ENCODE data around the gene C2CD4C.
"Not testable (repeated sequence)": the region's sequence is repeated elsewhere in the genome, so short reads cannot be mapped to it uniquely, and the experiment has no call there.

C2CD4C gene

DNA sequence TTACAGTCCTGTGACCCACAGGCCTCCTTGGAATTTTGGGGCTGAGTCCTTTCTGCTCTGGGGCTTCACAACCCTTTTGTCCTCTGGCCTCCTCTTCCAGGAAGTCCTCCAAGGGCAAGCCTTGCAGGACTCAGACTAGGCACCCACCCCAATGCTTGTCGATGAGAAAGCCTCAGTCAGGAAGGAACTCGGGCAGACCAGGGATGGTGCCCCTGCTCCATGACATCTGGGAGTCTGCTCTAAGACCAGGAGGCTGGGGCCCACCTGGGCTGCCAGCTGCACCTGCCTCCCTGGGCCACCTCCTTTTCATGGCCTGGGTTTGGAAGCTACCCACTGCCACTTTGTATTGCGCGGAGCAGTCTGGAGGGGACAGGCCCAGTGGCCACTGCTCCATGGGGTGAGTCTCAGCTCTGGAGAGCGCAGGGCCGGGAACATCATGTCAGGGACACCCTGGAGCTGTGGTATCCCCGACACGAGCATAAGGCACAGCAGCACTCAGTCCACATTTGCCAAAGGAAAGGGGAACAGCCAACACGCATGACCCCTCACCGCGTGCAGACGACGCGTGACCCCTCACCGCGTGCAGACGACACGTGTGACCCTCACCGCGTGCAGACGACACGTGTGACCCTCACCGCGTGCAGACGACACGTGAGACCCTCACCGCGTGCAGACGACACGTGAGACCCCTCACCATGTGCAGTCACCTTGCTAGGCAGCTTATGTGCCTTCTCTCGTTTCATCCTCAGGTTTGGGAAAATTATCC is 10.8 kb downstream of the C2CD4C start:
- DNase-seq, result no peak

DNA sequence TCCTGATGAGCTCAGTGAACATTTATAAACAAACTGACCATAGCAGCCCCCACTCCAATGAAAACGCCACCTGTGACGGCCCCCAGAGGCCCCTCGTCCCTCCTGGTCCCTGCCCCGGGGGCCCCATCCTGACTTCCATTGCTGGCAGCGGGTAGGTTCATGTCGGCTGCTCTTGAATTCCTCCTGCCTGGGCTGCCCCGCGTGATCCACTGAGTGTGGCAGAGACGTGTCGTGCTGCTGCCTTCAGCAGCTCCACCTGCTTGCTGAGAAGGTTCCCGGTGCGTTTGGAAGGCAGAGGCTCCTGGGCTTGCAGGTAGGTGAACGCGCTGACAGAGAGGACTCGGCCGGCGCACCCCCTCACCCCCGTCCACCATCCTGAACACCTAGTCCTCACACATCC is 11.6 kb downstream of the C2CD4C start:
- DNase-seq, result no peak

DNA sequence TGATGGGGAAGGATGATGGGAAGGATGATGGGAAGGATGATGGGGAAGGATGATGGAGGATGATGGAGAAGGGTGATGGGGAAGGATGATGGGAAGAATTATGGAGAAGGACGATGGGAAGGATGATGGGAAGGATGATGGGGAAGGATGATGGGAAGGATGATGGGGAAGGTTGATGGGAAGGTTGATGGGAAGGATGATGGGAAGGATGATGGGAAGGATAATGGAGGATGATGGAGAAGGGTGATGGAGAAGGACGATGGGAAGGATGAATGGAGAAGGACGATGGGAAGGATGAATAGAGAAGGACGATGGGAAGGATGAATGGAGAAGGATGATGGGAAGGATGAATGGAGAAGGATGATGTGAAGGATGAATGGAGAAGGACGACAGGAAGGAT is 13.5 kb downstream of the C2CD4C start:
- no peak for DNase-seq

DNA sequence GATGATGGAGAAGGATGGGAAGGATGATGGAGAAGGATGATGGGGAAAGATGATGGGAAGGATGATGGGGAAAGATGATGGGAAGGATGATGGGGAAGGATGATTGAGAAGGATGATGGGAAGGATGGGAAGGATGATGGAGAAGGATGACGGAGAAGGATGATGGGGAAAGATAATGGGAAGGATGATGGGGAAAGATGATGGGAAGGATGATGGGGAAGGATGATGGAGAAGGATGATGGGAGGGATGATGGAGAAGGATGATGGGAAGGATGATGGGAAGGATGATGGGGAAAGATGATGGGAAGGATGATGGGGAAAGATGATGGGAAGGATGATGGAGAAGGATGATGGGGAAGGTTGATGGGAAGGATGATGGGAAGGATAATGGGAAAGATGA is 14.1 kb downstream of the C2CD4C start:
- DNase-seq, result not testable (repeated sequence)

DNA sequence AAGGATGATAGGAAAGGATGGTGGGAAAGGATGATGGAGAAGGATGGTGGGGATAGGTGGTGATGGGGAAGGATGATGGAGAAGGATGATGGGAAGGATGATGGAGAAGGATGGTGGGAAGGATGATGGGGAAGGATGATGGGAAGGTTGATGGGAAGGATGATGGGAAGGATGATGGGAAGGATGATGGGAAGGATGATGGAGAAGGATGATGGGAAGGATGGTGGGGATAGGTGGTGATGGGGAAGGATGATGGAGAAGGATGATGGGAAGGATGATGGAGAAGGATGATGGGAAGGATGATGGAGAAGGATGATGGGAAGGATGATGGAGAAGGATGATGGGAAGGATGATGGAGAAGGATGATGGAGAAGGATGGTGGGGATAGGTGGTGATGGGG is 15.4 kb downstream of the C2CD4C start:
- DNase-seq, result not testable (repeated sequence)

DNA sequence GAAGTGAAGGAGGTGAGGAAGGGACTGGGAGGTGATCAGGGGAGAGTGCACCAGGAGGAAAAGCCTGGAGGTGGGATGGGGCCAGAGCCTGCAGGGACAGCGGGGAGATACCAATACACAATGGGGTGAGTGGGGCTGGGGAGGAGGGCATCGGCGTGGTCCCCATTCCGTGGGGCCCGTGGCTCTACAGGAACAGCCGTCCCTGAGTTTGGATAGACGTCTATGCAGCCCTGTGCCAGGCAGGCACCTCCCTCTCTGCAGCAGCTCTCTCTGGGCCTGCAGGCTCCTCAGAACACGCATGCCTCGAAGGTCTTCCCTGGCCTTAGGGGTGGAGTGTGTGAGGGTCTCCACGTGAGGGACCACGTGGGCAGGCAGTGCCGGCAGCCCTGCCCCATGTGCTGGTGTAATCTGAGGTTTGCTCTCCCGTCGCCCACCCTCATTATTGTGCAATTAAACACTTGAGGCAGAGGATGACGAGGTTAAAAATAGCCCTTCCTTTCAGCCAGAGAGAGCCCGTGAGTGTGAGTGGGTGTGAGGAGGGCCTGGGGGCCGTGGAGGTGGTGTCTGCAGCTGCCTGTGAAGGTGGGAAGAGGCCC is 16.5 kb downstream of the C2CD4C start:
- DNase-seq, result no peak

DNA sequence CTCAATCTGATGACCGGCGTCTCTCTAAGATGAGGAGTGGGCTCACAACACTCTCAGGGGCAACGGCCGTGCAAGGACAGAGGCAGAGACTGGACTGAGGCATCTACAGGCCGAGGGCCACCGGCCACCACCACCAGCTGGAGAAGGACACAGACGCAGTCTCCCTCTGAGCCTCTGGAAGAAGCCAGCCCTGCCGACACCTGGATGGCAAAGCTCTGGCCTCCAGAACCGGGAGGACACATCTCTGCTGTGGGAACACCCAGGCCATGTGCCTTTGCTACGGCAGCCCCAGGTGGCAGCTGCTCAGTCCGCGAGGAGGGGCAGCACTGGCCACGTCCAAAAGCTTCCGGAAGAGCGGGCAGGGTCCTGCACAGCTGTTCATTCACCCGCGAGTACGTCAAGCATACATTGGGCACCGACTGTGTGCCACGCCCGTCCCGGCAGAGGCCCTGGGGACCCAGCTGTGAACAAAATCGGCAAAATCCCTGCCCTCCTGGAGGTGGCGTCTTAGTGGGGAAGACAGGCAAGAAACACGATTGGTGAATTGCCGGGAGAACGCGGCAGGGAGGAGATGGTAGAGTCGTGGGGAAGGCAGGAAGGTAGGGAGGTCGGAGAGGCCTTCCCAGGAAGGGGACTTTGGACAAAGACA is 17.1 kb downstream of the C2CD4C start:
- DNase-seq, result no peak

DNA sequence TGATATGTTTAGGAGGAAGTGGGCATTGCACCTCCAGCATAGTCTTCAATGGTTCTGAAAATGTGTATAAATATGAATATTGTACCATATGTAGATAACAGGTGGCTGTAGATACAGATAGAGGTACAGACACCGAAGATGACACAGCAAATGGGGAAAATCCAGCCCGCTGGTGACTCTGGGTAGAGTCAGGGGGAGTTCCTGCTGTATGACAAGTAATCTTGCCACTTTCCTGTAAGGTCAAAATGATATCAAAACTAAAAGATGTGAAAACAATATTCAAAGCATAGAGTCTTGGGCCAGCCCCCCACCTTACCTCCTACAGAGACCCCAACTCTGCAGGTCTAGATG is 17.8 kb downstream of the C2CD4C start:
- no peak for DNase-seq

DNA sequence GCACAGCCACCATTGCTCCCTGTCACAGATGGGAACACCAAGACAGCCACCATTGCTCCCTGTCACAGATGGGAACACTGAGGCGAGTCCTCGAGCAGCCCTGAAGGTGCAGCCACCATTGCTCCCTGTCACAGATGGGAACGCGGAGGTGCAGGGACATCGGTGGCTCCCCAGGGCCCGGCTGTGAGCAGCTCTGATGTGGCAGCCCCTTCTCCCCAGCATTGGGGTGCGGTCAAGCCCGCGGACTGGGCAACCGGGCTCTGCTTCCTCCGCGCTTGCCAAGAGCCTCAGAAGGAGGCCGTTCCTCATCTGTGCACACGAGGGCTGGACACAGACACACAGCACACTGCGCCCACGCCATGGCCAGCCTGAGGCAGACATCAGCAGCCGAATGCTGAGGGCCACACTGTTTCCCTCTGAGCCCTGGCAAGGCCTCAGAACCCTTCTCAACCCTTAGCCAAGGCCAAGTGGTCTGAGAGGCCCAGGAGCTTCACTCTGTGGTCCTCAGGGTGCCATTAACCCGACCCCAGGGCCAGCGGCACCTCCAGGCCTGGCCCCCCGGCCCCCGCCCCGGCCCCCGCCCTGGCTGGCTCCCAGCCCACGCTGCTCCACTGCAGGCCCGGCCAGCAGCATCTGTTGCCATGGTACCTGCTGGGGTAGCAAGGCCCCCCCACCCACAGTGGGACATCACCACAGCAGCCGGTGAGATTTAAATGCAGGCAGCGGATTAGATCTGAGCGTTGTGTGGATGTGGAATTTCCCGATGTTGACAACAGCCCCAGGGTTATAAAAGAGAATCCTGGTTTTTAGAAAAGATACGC is 18.4 kb downstream of the C2CD4C start:
- DNase-seq, result no peak

DNA sequence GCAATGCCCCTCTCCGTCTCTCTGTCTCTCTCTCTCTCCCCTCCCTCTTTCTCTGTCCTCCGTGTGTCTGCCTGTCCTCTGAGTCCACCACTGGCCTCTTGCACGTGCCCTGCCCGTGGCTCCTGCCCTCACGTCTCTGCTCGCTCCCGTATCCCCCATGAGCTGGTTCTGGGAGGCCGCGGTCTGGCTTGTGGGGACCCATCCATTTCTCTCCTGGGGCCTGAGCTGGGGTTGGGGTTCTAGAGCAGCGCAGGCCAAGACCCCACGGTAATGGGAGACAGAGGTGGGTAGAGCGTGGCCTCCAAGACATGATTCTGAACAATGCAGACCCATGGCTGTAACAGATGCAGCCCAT is 19.0 kb downstream of the C2CD4C start:
- no peak for DNase-seq

DNA sequence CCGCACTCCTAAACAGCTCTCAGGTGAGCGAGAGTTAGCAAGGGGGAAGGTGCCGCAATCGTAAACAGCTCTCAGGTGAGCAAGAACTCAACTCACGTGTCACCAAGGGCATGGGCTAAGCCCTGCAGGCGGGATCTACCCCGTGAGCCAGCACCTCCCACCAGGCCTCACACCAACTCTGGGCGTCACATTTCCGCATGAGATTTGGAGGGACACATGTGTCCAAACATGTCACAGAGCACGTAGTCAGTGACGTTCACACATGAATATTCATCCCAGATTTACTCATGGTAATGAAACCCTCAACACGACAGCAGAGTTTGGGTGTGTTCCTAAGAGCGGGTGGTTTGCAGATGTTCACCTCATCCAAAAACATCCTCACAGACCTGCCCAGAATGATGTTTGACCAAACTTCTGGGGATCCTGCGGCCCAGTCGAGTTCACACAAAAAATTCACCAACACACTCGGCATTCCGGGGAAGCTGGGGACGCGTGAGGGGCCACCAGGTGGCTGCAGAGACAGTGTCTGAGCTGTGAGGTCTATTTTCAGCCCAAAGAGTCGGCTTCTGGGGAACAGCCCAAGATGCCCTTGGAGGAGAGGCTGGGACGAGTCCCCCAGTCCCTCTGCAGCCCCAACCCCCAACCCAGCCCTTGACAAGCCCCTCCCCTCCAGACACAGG is 19.6 kb downstream of the C2CD4C start:
- no peak for DNase-seq

DNA sequence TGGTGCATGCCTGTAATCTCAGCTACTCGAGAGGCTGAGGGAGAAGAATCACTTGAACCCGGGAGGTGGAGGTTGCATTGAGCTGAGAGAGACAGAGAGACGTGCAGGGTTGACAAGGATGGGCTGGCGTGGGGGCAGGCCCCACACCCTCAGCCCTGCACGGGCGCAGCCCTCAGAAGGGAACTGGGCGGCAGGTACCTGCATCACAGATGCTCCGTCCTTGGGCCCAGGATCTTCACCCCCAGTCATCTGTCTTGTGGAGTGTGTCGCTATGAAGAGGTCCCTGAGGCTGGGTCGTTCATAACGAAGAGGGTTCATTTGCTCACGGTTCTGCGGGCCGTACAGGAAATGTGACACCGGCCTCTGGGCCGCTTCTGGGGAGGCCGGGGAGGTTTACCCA is 20.3 kb downstream of the C2CD4C start:
- DNase-seq, result no peak

DNA sequence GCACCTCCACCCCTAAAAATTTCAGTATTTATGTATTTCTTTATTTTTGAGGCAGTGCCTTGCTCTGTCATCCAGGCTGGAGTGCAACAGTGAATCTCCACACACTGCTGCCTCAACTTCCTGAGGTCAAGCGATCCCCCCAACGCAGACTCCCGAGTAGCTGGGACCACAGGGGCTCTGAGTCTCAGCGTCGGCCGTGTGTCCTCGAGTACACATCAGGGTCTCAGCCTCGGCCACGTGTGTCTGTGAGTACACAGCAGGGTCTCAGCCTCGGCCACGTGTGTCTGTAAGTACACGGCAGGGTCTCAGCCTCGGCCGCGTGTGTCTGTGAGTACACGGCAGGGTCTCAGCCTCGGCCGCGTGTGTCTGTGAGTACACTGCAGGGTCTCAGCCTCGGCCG is 21.2 kb downstream of the C2CD4C start:
- no peak for DNase-seq

DNA sequence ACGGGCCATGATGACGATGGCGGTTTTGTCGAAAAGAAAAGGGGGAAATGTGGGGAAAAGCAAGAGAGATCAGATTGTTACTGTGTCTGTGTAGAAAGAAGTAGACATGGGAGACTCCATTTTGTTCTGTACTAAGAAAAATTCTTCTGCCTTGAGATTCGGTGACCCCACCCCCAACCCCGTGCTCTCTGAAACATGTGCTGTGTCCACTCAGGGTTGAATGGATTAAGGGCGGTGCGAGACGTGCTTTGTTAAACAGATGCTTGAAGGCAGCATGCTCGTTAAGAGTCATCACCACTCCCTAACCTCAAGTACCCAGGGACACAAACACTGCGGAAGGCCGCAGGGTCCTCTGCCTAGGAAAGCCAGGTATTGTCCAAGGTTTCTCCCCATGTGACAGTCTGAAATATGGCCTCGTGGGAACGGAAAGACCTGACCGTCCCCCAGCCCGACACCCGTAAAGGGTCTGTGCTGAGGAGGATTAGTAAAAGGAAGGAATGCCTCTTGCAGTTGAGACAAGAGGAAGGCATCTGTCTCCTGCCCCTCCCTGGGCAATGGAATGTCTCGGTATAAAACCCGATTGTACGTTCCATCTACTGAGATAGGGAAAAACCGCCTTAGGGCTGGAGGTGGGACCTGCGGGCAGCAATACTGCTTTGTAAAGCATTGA is 22.2 kb downstream of the C2CD4C start:
- DNase-seq, result not testable (repeated sequence)

DNA sequence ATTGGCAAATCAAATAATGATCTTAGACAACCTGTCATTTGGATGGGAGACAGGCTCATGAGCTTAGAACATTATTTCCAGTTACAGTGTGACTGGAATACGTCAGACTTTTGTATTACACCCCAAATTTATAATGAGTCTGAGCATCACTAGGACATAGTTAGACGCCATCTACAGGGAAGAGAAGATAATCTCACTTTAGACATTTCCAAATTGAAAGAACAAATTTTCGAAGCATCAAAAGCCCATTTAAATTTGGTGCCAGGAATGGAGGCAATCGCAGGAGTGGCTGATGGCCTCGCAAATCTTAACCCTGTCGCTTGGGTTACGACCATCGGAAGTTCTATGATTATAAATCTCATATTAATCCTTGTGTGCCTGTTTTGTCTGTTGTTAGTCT is 22.8 kb downstream of the C2CD4C start:
- DNase-seq, result not testable (repeated sequence)

DNA sequence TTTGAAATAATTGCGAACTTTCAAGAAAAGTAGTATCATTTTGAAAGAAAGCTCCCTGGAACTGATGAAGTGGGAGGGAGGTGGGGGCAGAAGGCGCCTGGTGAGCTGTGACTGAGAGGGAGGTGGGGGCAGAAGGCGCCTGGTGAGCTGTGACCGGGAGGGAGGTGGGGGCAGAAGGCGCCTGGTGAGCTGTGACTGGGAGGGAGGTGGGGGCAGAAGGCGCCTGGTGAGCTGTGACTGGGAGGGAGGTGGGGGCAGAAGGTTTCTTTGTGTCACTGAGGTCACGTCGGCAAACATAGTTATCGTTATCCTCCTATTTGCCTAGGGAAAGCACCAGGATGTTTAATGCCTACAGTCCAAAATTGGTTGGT is 24.2 kb downstream of the C2CD4C start:
- no peak for DNase-seq

DNA sequence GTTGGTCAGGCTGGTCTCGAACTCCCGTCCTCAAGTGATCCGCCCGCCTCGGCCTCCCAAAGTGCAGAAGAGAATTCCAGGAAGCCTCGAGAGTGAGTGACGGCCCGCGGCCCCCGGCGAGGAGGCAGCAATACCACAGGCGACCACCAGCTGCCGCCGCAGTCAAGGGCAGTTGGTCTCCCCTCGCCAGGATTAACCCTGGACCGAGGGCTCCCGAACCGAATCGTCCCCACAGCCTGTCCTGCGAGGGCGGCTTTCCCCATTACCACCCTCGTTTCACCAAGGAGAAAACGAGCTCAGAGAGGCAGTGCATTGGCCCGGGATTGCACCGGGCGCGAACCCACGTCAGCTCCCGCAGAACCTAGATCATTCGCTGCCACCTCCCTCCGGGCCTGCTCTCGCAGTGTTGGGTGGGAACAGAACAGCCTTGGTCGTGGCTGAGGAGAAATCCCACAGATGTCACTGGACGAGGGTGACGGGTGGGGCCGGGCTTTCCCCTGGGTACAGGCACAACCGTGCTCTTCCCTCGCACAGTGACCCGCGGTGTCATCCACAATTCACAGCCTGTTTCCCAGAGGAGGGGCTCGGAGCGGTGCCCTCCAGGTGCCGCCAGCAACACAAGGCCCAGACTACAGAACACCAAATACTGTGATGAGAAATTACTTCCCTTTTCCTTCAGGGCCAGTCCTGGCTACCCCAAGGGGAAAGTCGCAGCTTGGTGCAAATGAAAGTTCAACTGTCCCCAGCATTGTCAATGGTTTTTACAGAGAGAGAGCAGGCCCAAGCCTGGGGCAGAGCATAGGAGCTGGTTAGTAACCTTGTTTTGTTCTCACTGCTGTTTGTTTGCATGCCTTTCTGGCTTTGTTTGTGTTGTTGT is 24.8 kb downstream of the C2CD4C start:
- DNase-seq, result no peak

DNA sequence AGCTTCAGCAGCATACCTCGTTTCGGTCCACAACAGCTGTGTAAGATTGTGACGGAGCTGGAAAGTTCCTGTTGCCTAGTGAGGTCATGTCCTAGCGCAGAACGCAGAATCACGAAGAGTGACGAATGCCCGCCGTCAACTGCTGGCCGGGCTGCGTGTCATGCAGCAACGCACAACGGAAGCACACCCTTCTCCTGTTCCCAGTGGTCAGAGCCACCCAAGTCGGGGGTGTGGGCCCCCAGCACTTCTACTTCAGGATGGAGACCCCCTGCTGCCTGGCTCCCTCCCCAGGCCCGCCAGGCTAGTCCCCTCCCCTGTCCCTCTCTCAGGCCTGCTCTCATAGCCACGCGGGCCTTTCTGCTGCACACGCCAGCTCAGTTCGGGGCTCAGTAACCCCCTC is 25.9 kb downstream of the C2CD4C start:
- no peak for DNase-seq

DNA sequence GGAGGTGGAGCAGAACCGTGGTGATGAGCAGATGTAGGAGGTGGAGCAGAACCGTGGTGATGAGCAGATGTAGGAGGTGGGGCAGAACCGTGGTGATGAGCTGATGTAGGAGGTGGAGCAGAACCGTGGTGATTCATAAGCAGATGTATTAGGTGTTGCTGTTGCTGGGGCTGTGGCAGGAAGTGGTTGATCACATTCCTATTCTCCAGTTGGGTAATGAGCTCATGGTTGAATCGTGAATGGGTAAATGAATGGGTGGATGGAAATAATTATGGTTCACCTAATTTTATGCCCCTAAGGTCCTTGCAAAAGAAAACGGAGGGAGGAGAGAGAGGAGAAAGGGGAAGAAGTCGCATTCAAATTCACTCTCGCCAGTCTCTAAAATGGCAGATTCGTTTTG is 26.4 kb downstream of the C2CD4C start:
- not testable (repeated sequence) for DNase-seq

DNA sequence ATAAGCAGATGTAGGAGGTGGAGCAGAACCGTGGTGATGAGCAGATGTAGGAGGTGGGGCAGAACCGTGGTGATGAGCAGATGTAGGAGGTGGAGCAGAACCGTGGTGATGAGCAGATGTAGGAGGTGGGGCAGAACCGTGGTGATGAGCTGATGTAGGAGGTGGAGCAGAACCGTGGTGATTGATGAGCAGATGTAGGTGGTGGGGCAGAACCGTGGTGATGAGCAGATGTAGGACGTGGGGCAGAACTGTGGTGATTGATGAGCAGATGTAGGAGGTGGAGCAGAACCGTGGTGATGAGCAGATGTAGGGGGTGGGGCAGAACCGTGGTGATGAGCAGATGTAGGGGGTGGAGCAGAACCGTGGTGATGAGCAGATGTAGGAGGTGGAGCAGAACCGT is 27.0 kb downstream of the C2CD4C start:
- not testable (repeated sequence) for DNase-seq

DNA sequence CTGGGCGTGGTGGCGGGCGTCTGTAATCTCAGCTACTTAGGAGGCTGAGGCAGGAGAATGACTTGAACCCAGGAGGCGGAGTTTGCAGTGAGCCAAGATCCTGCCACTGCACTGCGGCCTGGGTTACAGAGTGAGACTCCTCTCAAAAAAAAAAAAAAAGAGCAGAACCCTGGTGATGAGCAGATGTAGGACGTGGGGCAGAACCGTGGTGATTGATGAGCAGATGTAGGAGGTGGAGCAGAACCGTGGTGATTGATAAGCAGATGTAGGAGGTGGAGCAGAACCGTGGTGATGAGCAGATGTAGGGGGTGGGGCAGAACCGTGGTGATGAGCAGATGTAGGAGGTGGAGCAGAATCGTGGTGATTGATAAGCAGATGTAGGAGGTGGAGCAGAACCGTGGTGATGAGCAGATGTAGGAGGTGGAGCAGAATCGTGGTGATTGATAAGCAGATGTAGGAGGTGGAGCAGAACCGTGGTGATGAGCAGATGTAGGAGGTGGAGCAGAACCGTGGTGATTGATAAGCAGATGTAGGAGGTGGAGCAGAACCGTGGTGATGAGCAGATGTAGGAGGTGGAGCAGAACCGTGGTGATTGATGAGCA is 28.2 kb downstream of the C2CD4C start:
- DNase-seq, result not testable (repeated sequence)

Measured in bone marrow (tissue), 2 donors.